ENCODE results near the gene C1QTNF6. TPM values are rescaled to one million over a fixed set of nuclear protein-coding genes. Genes with fewer than 3 reads are reported as not detected.
A peak's percentile ranks its signal among the peaks of the same experiment; 100 is the strongest.

C1QTNF6 gene
- total RNA-seq, 1 donor from 2014 or later: 3.3 TPM

GRCh38 chr22:37212174-37212906 lies 24.3 kb upstream of the C1QTNF6 start, which contains the start of gene SSTR3:
SSTR3 (minus strand) TSS chr22:37212477; CDS start chr22:37207803, 4,674 bp downstream.
- Mint-ChIP-seq H3K4me1 (ENCODE audit: low read depth, unreplicated experiment) (peaks cover 33% of the 10 kb centered on the region), H3K9me3 (ENCODE audit: unreplicated experiment) (peaks cover 3% of the 10 kb centered on the region), H3K27me3 (ENCODE audit: unreplicated experiment) (no peaks in the 10 kb centered on the region), H3K36me3 (ENCODE audit: unreplicated experiment) (no peaks in the 10 kb centered on the region), H3K4me3 (ENCODE audit: unreplicated experiment) (peak within 1 kb of the TSS; percentile 50), H3K27ac (ENCODE audit: unreplicated experiment) (no peak within 1 kb of the TSS)
- DNase-seq: peak; percentile 68
- TF ChIP-seq, protein P1, sequence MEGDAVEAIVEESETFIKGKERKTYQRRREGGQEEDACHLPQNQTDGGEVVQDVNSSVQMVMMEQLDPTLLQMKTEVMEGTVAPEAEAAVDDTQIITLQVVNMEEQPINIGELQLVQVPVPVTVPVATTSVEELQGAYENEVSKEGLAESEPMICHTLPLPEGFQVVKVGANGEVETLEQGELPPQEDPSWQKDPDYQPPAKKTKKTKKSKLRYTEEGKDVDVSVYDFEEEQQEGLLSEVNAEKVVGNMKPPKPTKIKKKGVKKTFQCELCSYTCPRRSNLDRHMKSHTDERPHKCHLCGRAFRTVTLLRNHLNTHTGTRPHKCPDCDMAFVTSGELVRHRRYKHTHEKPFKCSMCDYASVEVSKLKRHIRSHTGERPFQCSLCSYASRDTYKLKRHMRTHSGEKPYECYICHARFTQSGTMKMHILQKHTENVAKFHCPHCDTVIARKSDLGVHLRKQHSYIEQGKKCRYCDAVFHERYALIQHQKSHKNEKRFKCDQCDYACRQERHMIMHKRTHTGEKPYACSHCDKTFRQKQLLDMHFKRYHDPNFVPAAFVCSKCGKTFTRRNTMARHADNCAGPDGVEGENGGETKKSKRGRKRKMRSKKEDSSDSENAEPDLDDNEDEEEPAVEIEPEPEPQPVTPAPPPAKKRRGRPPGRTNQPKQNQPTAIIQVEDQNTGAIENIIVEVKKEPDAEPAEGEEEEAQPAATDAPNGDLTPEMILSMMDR (IDR thresholded peaks at IDR 0.05; ENCODE audit: partially characterized antibody, unreplicated experiment): no peak

DNA sequence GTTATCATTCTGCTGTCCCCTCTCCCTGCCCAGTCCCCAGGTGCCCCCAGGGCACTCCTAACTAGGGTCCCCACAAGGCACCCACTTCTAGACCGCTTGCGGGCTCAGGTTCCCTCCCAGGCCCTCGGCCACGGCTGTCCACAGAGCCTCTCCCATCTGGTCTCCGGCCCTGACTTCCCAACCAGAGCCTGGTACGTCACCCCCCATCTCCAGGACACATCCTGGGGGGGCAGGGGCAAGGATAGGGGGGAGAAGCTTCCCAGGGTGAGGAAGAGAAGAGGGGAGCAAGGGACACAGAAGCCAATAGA lies 23.8 kb upstream of the C1QTNF6 start:
- H3K4me3 Mint-ChIP-seq (ENCODE audit: unreplicated experiment): no peak overlapping the region

DNA sequence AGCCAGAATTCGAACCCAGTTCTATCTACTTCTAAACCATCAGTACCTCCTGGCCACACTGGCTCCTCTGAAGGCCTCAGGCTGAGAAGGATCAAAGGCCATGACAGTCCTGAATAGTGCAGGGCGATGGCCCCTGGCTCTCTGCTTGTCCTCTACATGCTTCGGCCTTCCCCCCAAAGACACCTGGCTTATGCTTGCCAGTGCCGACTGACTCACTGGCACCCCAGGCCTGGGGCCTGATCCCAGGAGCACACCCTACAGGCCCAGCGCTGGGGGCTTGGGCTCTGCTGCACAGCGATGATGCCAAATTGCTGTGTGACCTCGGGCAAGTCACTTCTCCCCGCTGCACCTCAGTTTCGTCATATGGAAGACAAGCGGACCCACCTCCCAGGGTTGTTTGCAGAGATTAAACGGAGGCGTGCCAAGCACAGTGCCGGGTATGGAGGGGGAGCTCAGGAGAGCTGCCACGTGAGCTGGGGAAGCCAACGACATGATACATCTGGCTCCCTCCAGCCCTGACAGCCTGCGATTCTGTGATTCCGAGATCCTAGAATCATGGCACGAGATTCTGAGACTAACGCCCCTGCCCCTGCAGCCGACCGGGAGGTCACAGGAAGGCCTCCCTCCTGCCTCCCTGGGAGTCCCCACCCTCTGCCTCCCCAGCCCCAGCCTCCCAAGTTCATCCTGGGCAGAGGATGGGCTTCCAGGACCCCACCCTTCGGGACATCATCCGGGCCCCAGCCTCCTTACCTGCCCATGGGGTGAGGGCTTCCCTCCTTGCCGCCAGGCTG lies 23.2 kb upstream of the C1QTNF6 start:
- H3K27me3 Mint-ChIP-seq (ENCODE audit: unreplicated experiment): no peaks in the 10 kb centered on the region
- no peak overlapping the region for H3K4me3 Mint-ChIP-seq (ENCODE audit: unreplicated experiment)
- peaks cover 3% of the 10 kb centered on the region for H3K9me3 Mint-ChIP-seq (ENCODE audit: unreplicated experiment)
- no peak overlapping the region for H3K27ac Mint-ChIP-seq (ENCODE audit: unreplicated experiment)
- no peaks in the 10 kb centered on the region for H3K36me3 Mint-ChIP-seq (ENCODE audit: unreplicated experiment)
- H3K4me1 Mint-ChIP-seq (ENCODE audit: low read depth, unreplicated experiment): peaks cover 30% of the 10 kb centered on the region
- TF ChIP-seq, protein P1 (IDR thresholded peaks at IDR 0.05; ENCODE audit: partially characterized antibody, unreplicated experiment): no peak
- DNase-seq: no peak

More for the DNA sequence above, 23.8 kb upstream of the C1QTNF6 start:
- Mint-ChIP-seq H3K27me3 (ENCODE audit: unreplicated experiment) (no peaks in the 10 kb centered on the region), H3K27ac (ENCODE audit: unreplicated experiment) (no peak overlapping the region), H3K4me1 (ENCODE audit: low read depth, unreplicated experiment) (peaks cover 33% of the 10 kb centered on the region), H3K9me3 (ENCODE audit: unreplicated experiment) (peaks cover 3% of the 10 kb centered on the region), H3K36me3 (ENCODE audit: unreplicated experiment) (no peaks in the 10 kb centered on the region)
- DNase-seq: no peak
- TF ChIP-seq, protein P1 (IDR thresholded peaks at IDR 0.05; ENCODE audit: partially characterized antibody, unreplicated experiment): no peak

DNA sequence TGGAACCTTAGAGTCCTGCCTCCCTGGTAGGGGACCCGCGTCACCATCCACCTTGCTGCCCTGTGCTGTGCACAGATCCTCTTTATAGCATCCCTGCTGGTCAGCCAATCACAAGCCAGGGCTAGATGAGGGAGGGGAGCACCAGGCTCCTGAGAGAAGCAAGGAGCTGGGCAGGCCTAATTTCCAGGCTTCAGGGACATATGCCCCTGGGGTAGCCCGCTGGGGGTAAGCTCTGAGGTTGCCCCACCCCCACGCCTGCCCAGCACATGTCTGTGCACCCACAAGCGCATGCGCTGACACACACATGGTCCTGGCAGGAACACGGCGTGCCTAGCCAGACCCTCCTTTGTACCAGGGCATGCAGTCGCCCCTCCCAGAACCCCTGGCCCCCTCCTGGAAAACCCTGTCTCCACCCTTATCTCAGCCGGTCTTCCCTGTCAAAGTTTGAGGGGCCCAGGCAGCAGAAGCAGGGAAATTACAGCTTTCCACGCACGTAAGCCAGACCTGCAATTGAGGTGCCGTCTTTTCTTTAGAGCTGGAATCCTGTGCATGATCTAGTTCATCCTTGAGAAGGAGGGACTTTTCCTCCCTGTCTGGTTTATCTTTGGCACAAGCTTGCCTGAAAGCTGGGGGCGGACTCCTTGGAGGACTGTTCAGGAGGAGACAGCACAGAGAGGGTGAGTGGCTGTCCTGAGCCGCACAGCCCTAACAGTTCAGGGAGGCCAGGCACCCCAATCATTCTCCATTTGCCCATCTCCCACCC lies 22.2 kb upstream of the C1QTNF6 start:
- TF ChIP-seq, protein P1 (IDR thresholded peaks at IDR 0.05; ENCODE audit: partially characterized antibody, unreplicated experiment): no peak
- Mint-ChIP-seq H3K4me1 (ENCODE audit: low read depth, unreplicated experiment) (peaks cover 24% of the 10 kb centered on the region), H3K27ac (ENCODE audit: unreplicated experiment) (peak overlapping the region; percentile 6), H3K27me3 (ENCODE audit: unreplicated experiment) (no peaks in the 10 kb centered on the region), H3K36me3 (ENCODE audit: unreplicated experiment) (no peaks in the 10 kb centered on the region), H3K4me3 (ENCODE audit: unreplicated experiment) (no peak overlapping the region), H3K9me3 (ENCODE audit: unreplicated experiment) (peaks cover 3% of the 10 kb centered on the region)
- no peak for DNase-seq

Data from glutamatergic neuron (in vitro differentiated cells).